K562 (cell line): ENCODE results near the gene EEA1. TPM values are rescaled to one million over a fixed set of nuclear protein-coding genes. Genes with fewer than 3 reads are reported as not detected.

ENCODE experiments used
- ATAC-seq: fragments of 200-7000 bp; cut with Tn5 transposase; 3 replicates; pipeline ENCODE4 v1.9.1; 2020; ENCODE audit warnings: moderate library complexity
- BruUV-seq: library from RNA; stranded (reverse); fragments of 400-500 nt; replicated peaks from 2 replicates; lab custom pipeline; 2021; lab: Mats Ljungman, UMichigan
- CTCF ChIA-PET: fragments of 300-600 bp; formaldehyde crosslinking; extraction: SDS; loops from one replicate; lab custom pipeline; 2021; ENCODE audit warnings: low intra/inter-chr PET ratio; lab: Yijun Ruan, JAX
- POLR2A ChIA-PET: fragments of 300-600, 350-650 bp; sonication (Branson Sonifier 250); formaldehyde crosslinking; extraction: SDS; loops from one replicate; lab custom pipeline; 2021; ENCODE audit warnings: antibody characterized with exemption, inconsistent platforms; lab: Yijun Ruan, JAX
- DNase-seq, 4 experiments: peaks; one replicate each; pipeline versions ENCODE4 v3.0.0 to v3.0.0-alpha.2; 2011 to 2018; ENCODE audit warnings: low spot score in 3 of 4, mixed read lengths in 3 of 4; ENCODE audit errors: extremely low read depth in 1 of 4
- FAIRE-seq: peaks from 2 replicates; lab custom pipeline; 2011; peaks lifted over from hg19 to GRCh38; lab: Jason Lieb, UNC
- H2AFZ ChIP-seq: 2 replicates; pipeline ENCODE4 v1.6.0; 2011; ENCODE audit warnings: low read depth, low read length, control low read depth, inconsistent platforms
- H3K27ac ChIP-seq: fragments of 200-600 bp; 3 replicates; pipeline ENCODE4 v1.8.0; 2011; ENCODE audit warnings: low read depth, mild to moderate bottlenecking, control low read depth, inconsistent platforms, low read length, moderate library complexity, mixed read lengths; ENCODE audit errors: extremely low read depth
- H3K27me3 ChIP-seq, 2 experiments: fragments of 300-600 bp in 1 of 2; 2 replicates in 1 of 2; 3 replicates in 1 of 2; pipeline versions ENCODE4 v1.6.0 to v1.8.0; 2011; ENCODE audit warnings: inconsistent platforms in 2 of 2, low read length in 2 of 2, mild to moderate bottlenecking in 1 of 2, mixed read lengths in 1 of 2, moderate library complexity in 1 of 2; ENCODE audit not compliant: control insufficient read depth in 2 of 2, insufficient read depth in 2 of 2
- H3K36me3 ChIP-seq: fragments of 300-600 bp; 3 replicates; pipeline ENCODE4 v1.8.0; 2011; ENCODE audit warnings: mild to moderate bottlenecking, low read length, inconsistent platforms; ENCODE audit not compliant: control insufficient read depth, insufficient read depth
- H3K4me1 ChIP-seq, 2 experiments: fragments of 200-600 bp in 1 of 2; replicated peaks in 1 of 2; 2 replicates in 1 of 2; 3 replicates in 1 of 2; pipeline versions ENCODE4 v1.5.1 to v1.8.0; 2011; ENCODE audit warnings: inconsistent platforms in 2 of 2, low read length in 2 of 2, mild to moderate bottlenecking in 1 of 2, mixed read lengths in 1 of 2, moderate library complexity in 1 of 2; ENCODE audit not compliant: control insufficient read depth in 2 of 2, insufficient read depth in 2 of 2
- H3K4me2 ChIP-seq: 2 replicates; pipeline ENCODE4 v1.6.1; 2011; ENCODE audit warnings: low read length, control low read depth, inconsistent platforms, mixed read lengths; ENCODE audit not compliant: insufficient read depth
- H3K4me3 ChIP-seq: fragments of 200-600 bp; sonication (generic), shearing (Covaris generic); 2 replicates; pipeline ENCODE4 v1.5.1; 2016; ENCODE audit warnings: control low read depth, inconsistent platforms
- H3K79me2 ChIP-seq: fragments of 200-600 bp; 3 replicates; pipeline ENCODE4 v1.8.0; 2011; ENCODE audit warnings: low read length, inconsistent platforms; ENCODE audit not compliant: control insufficient read depth, insufficient read depth
- H3K9ac ChIP-seq, 2 experiments: 2 replicates each; pipeline versions ENCODE4 v1.6.0 to v1.6.1; 2011; ENCODE audit warnings: low read depth in 2 of 2, low read length in 2 of 2, control low read depth in 1 of 2, inconsistent platforms in 1 of 2, mild to moderate bottlenecking in 1 of 2, mixed read lengths in 1 of 2; ENCODE audit not compliant: insufficient read depth in 1 of 2
- H3K9me1 ChIP-seq: one replicate; pipeline ENCODE4 v1.6.0; 2011; ENCODE audit warnings: inconsistent platforms, mild to moderate bottlenecking, low read length, moderate library complexity; ENCODE audit not compliant: control insufficient read depth, insufficient read depth
- H3K9me3 ChIP-seq: replicated peaks from 2 replicates; pipeline ENCODE4 v1.5.1; 2011; ENCODE audit warnings: low read depth, low read length, inconsistent platforms; ENCODE audit not compliant: control insufficient read depth, insufficient read depth
- H4K20me1 ChIP-seq: replicated peaks from 2 replicates; pipeline ENCODE4 v1.6.1; 2011; ENCODE audit warnings: low read length, inconsistent platforms, mixed read lengths; ENCODE audit not compliant: control insufficient read depth, insufficient read depth
- ADNP ChIP-seq: fragments of 200-800 bp; sonication (Bioruptor generic); IDR thresholded peaks from 2 replicates; pipeline ENCODE4 v1.6.1; 2016; ENCODE audit warnings: missing genetic modification characterization, missing compliant biosample characterization
- CBX3 ChIP-seq, 2 experiments: IDR thresholded peaks; 1 replicate in 1 of 2; 2 replicates in 1 of 2; pipeline ENCODE4 v1.6.1; 2012; ENCODE audit warnings: inconsistent platforms in 2 of 2, low read length in 2 of 2, borderline replicate concordance in 1 of 2, control low read depth in 1 of 2
- CEBPB ChIP-seq: fragments of 450-650 bp; IDR thresholded peaks from 2 replicates; pipeline ENCODE4 v1.6.1; 2016; ENCODE audit warnings: missing genetic modification characterization, missing compliant biosample characterization
- KDM2B ChIP-seq: fragments of 250-450 bp; sonication (Bioruptor Pico); IDR thresholded peaks from 2 replicates; pipeline ENCODE4 v1.8.0; 2021; ENCODE audit warnings: mild to moderate bottlenecking, moderate library complexity
- POLR2AphosphoS5 ChIP-seq: IDR thresholded peaks from 2 replicates; pipeline ENCODE4 v1.6.1; 2011; ENCODE audit warnings: mild to moderate bottlenecking, low read depth, low read length, moderate library complexity; ENCODE audit not compliant: control insufficient read depth, insufficient read depth
- PPARD ChIP-seq: fragments of 250-450 bp; sonication (Bioruptor Pico); IDR thresholded peaks from 2 replicates; pipeline ENCODE4 v1.8.0; 2022; ENCODE audit warnings: inconsistent platforms, mild to moderate bottlenecking, moderate library complexity
- RBM14 ChIP-seq: fragments of 200-400 bp; formaldehyde crosslinking; IDR thresholded peaks from 2 replicates; pipeline ENCODE4 v1.6.1; 2018; ENCODE audit warnings: low read depth, mild to moderate bottlenecking, low read length, moderate library complexity, borderline replicate concordance; ENCODE audit not compliant: insufficient read depth
- STAT6 ChIP-seq: sonication (generic); formaldehyde crosslinking; IDR thresholded peaks from 2 replicates; pipeline ENCODE4 v1.8.1; 2023; ENCODE audit warnings: mild to moderate bottlenecking, missing genetic modification reagents
- U2AF1 ChIP-seq: fragments of 200-400 bp; formaldehyde crosslinking; optimal IDR thresholded peaks from 2 replicates; pipeline ENCODE3; 2017; ENCODE audit warnings: mild to moderate bottlenecking, low read depth, low read length, moderate library complexity
- ZNF175 ChIP-seq: fragments of 200-800 bp; sonication (Bioruptor generic); IDR thresholded peaks from 2 replicates; pipeline ENCODE4 v1.6.1; 2016; ENCODE audit warnings: low read depth, mild to moderate bottlenecking, missing genetic modification characterization, missing compliant biosample characterization
- ZNF347 ChIP-seq: fragments of 450-650 bp; formaldehyde crosslinking; IDR thresholded peaks from 2 replicates; pipeline ENCODE4 v1.4.0; 2020; ENCODE audit warnings: low read depth, mild to moderate bottlenecking, moderate library complexity
- WGBS: fragments of 100-300 bp; shearing (Covaris generic); methylation state at CpG from one replicate; pipeline ENCODE4 v1.1.6; 2016; ENCODE audit warnings: low coverage, mixed read lengths; ENCODE audit not compliant: insufficient coverage; ENCODE audit errors: missing lambda C conversion rate; 5-methylcytosine and 5-hydroxymethylcytosine counted together
- in situ Hi-C: fragments of 300-500 bp; cut with MboI; formaldehyde crosslinking; loops from 4 replicates; pipeline ENCODE4 v1.15.0; 2018; ENCODE audit warnings: inconsistent platforms, mixed read lengths
- intact Hi-C: fragments of 100-400 bp; cut with micrococcal nuclease; formaldehyde crosslinking; loops from 2 replicates; pipeline ENCODE4 v1.14.2; 2022
- polyA plus RNA-seq, 8 experiments: library from polyadenylated mRNA; depleted of rRNA in 4 of 8; stranded (reverse) in 5 of 8; unstranded in 3 of 8; fragments of >200 nt; fragmentation: Nextera tagmentation in 2 of 8; fragmentation: Illumina TruSeq in 1 of 8; extraction: Ambion mirVana in 2 of 8; extraction: Trizol in 1 of 8; gene quantifications; 2 replicates each; pipeline versions ENCODE4 v1.2.1 to v1.2.3, GENCODE V29; 2011 to 2014; ENCODE audit warnings: inconsistent platforms in 1 of 8, missing spikeins in 1 of 8
- total RNA-seq, 7 experiments: library from RNA; depleted of rRNA in 6 of 7; stranded (reverse); fragments of >200 nt in 6 of 7; fragmentation: Illumina TruSeq in 2 of 7; extraction: Trizol in 2 of 7; gene quantifications; 2 replicates each; pipeline versions ENCODE4 v1.2.1 to v1.2.3, GENCODE V29; 2011 to 2021; ENCODE audit warnings: low replicate concordance in 1 of 7
- TF ChIP-seq, protein P1 (sequence below): sonication (generic); formaldehyde crosslinking; IDR thresholded peaks from 2 replicates; pipeline ENCODE4 v1.8.0; 2023; ENCODE audit warnings: mild to moderate bottlenecking, missing genetic modification reagents
- TF ChIP-seq, protein P2 (sequence below), 2 experiments: fragments of 450-650 bp in 1 of 2; sonication (generic) in 1 of 2; formaldehyde crosslinking; conservative IDR thresholded peaks; 2 replicates each; pipeline versions ENCODE4 v1.4.0 to v1.8.1; 2020 to 2022; ENCODE audit warnings: mild to moderate bottlenecking in 1 of 2, missing genetic modification reagents in 1 of 2

EEA1 gene
- total and polyA plus RNA-seq, 9 of the 15 experiments (the other 6 are each of a cell fraction or from before 2014, with no cell fraction given), result 3.5 to 17.1 (median 7.5) TPM

- intact Hi-C loops (no loop called here), in situ Hi-C loops (no loop called here)
- H3K9me1 ChIP-seq, result no peaks in the 10 kb centered on the region
- H3K79me2 ChIP-seq, result no peaks in the 10 kb centered on the region; the same call in 2 of the 3 replicates
- ChIA-PET CTCF (no interaction called here), POLR2A (no interaction called here)
- H3K27me3 ChIP-seq, result no peaks in the 10 kb centered on the region
- no peak overlapping the region for H3K27ac ChIP-seq
- 98% methylated on average over 4 of the region's 4 CpGs for WGBS
- BruUV-seq, result no TSS peak
- H3K4me1 ChIP-seq, result peaks cover 0 to 6% of the 10 kb centered on the region in 2 experiments; a peak in 3 of 5 replicates
- DNase-seq (no peak), FAIRE-seq (no peak), ATAC-seq (no peak)
- no peaks in the 10 kb centered on the region for H3K9me3 ChIP-seq
- no peak overlapping the region for H3K4me2 ChIP-seq
- no peak overlapping the region for H2AFZ ChIP-seq
- H3K9ac ChIP-seq, result no peak overlapping the region
- no peak overlapping the region for H3K4me3 ChIP-seq
- no peaks in the 10 kb centered on the region for H4K20me1 ChIP-seq
- no peak for TF ChIP-seq POLR2AphosphoS5
- TF ChIP-seq U2AF1, result no peak
- TF ChIP-seq CEBPB (tag), result no peak
- TF ChIP-seq ADNP (tag), result no peak
- no peak for TF ChIP-seq ZNF347 (CRISPR knock-in tag)
- TF ChIP-seq RBM14, result no peak
- TF ChIP-seq, protein P1, sequence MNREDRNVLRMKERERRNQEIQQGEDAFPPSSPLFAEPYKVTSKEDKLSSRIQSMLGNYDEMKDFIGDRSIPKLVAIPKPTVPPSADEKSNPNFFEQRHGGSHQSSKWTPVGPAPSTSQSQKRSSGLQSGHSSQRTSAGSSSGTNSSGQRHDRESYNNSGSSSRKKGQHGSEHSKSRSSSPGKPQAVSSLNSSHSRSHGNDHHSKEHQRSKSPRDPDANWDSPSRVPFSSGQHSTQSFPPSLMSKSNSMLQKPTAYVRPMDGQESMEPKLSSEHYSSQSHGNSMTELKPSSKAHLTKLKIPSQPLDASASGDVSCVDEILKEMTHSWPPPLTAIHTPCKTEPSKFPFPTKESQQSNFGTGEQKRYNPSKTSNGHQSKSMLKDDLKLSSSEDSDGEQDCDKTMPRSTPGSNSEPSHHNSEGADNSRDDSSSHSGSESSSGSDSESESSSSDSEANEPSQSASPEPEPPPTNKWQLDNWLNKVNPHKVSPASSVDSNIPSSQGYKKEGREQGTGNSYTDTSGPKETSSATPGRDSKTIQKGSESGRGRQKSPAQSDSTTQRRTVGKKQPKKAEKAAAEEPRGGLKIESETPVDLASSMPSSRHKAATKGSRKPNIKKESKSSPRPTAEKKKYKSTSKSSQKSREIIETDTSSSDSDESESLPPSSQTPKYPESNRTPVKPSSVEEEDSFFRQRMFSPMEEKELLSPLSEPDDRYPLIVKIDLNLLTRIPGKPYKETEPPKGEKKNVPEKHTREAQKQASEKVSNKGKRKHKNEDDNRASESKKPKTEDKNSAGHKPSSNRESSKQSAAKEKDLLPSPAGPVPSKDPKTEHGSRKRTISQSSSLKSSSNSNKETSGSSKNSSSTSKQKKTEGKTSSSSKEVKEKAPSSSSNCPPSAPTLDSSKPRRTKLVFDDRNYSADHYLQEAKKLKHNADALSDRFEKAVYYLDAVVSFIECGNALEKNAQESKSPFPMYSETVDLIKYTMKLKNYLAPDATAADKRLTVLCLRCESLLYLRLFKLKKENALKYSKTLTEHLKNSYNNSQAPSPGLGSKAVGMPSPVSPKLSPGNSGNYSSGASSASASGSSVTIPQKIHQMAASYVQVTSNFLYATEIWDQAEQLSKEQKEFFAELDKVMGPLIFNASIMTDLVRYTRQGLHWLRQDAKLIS, result no peak
- no peak for TF ChIP-seq KDM2B
- TF ChIP-seq PPARD, result no peak
- TF ChIP-seq, protein P2, sequence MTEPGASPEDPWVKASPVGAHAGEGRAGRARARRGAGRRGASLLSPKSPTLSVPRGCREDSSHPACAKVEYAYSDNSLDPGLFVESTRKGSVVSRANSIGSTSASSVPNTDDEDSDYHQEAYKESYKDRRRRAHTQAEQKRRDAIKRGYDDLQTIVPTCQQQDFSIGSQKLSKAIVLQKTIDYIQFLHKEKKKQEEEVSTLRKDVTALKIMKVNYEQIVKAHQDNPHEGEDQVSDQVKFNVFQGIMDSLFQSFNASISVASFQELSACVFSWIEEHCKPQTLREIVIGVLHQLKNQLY (CRISPR knock-in tag; conservative IDR thresholded peaks at IDR 0.05), result no peak
- no peak for TF ChIP-seq STAT6 (CRISPR knock-in tag)
- TF ChIP-seq ZNF175 (CRISPR knock-in tag), result no peak
- no peak for TF ChIP-seq CBX3 (IDR thresholded peaks at IDR 0.05; ENCODE audit: borderline replicate concordance in 1 of 2, low read length in 2 of 2)
- peaks cover 33% of the 10 kb centered on the region; the same call in 2 of the 3 replicates for H3K36me3 ChIP-seq
Measured at GRCh38 chr12:92861381-92861780, 67.7 kb downstream of the EEA1 start.
